Esophagus squamous epithelium (tissue), 4 donors: ENCODE results near the gene TBCK.

Source experiments
- CTCF ChIP-seq, 6 experiments: fragments of 450-650 bp in 4 of 6; fragments of 200-600 bp in 2 of 6; sonication (generic) in 2 of 6; IDR thresholded peaks; one replicate each; pipeline ENCODE4 v1.5.1; 2016 to 2019; ENCODE audit warnings: antibody characterized with exemption in 6 of 6, mild to moderate bottlenecking in 4 of 6, moderate library complexity in 4 of 6
- POLR2A ChIP-seq, 4 donors: fragments of 450-650 bp; IDR thresholded peaks; one replicate each; pipeline ENCODE4 v1.6.1; 2017; ENCODE audit warnings: antibody characterized with exemption in 4 of 4, mild to moderate bottlenecking in 4 of 4, moderate library complexity in 3 of 4

- TF ChIP-seq POLR2A (IDR thresholded peaks at IDR 0.05) (no peak), CTCF (IDR thresholded peaks at IDR 0.05) (no peak)
These were observed 173.3 kb downstream of the TBCK start for GRCh38 chr4:106142616-106143127.
